ENCODE measurements around the gene PTBP1.

The PTBP1 gene

GRCh38 chr19:796692-797527 lies at the start of gene PTBP1:
TSS of gene PTBP1 (plus strand) at chr19:797452. CDS start at chr19:797498, 46 bp downstream.
- Mint-ChIP-seq H3K9me3 (no peaks in the 10 kb centered on the region), H3K4me1 (peaks cover 34% of the 10 kb centered on the region), H3K27ac (peak within 1 kb of the TSS; percentile 91 to 98 (median 96)), H3K36me3 (ENCODE audit: low read depth) (peaks cover 13% of the 10 kb centered on the region), H3K4me3 (peak within 1 kb of the TSS; percentile 96 to 98 (median 98)), H3K27me3 (ENCODE audit: low read depth) (no peaks in the 10 kb centered on the region)
- no peak for TF ChIP-seq CTCF (IDR thresholded peaks at IDR 0.05; ENCODE audit: unreplicated experiment in 3 of 3)

- Mint-ChIP-seq H3K36me3 (ENCODE audit: low read depth) (peaks cover 32% of the 10 kb centered on the region), H3K27me3 (ENCODE audit: low read depth) (no peaks in the 10 kb centered on the region), H3K27ac (no peak overlapping the region), H3K9me3 (peaks cover 9% of the 10 kb centered on the region), H3K4me3 (no peak overlapping the region), H3K4me1 (peaks cover 12% of the 10 kb centered on the region)
- TF ChIP-seq CTCF (IDR thresholded peaks at IDR 0.05; ENCODE audit: unreplicated experiment in 3 of 3): no peak
These were observed 49.0 kb upstream of the PTBP1 start for GRCh38 chr19:748274-748598.

GRCh38 chr19:749811-750210 lies 47.4 kb upstream of the PTBP1 start:
- Mint-ChIP-seq H3K4me3 (no peak overlapping the region), H3K27ac (no peak overlapping the region), H3K36me3 (ENCODE audit: low read depth) (peaks cover 26% of the 10 kb centered on the region), H3K4me1 (peaks cover 7% of the 10 kb centered on the region), H3K27me3 (ENCODE audit: low read depth) (no peaks in the 10 kb centered on the region), H3K9me3 (peaks cover 3% of the 10 kb centered on the region)
- TF ChIP-seq CTCF (IDR thresholded peaks at IDR 0.05; ENCODE audit: unreplicated experiment in 3 of 3): no peak

- H3K27ac Mint-ChIP-seq: peak within 1 kb of the TSS in 1 of 3 experiments; percentile 30
- H3K36me3 Mint-ChIP-seq (ENCODE audit: low read depth): peaks cover 19% of the 10 kb centered on the region
- no peak for TF ChIP-seq CTCF (IDR thresholded peaks at IDR 0.05; ENCODE audit: unreplicated experiment in 3 of 3)
- peaks cover 3% of the 10 kb centered on the region for H3K9me3 Mint-ChIP-seq
- no peak within 1 kb of the TSS for H3K4me3 Mint-ChIP-seq
- peaks cover 7% of the 10 kb centered on the region for H3K4me1 Mint-ChIP-seq
- no peaks in the 10 kb centered on the region for H3K27me3 Mint-ChIP-seq (ENCODE audit: low read depth)
These were observed 46.4 kb upstream of the PTBP1 start, which contains the start of gene MISP for GRCh38 chr19:750640-751423. TSS of gene MISP (plus strand) at chr19:751112. CDS start at chr19:756947, 5,835 bp downstream.

GRCh38 chr19:751501-752341 lies 45.5 kb upstream of the PTBP1 start:
- peaks cover 12% of the 10 kb centered on the region for H3K36me3 Mint-ChIP-seq (ENCODE audit: low read depth)
- TF ChIP-seq CTCF (IDR thresholded peaks at IDR 0.05; ENCODE audit: unreplicated experiment in 3 of 3): no peak
- H3K4me3 Mint-ChIP-seq: no peak overlapping the region
- no peaks in the 10 kb centered on the region for H3K9me3 Mint-ChIP-seq
- H3K27me3 Mint-ChIP-seq (ENCODE audit: low read depth): no peaks in the 10 kb centered on the region
- peak overlapping the region in 1 of 3 experiments; percentile 30 for H3K27ac Mint-ChIP-seq
- H3K4me1 Mint-ChIP-seq: peaks cover 7% of the 10 kb centered on the region

Data from nephron (organoid).